ENCODE data around the gene ZMPSTE24. TPM values are rescaled to one million over a fixed set of nuclear protein-coding genes. Genes with fewer than 3 reads are reported as not detected.

ZMPSTE24 gene
- polyA plus RNA-seq, 2 of the 4 experiments (the other 2 are of a cell fraction): 44.3 to 61.3 TPM

- no peak for TF ChIP-seq CHD2 (IDR thresholded peaks at IDR 0.05; ENCODE audit: low read length, partially characterized antibody)
- Histone ChIP-seq H3K4me2 (no peak overlapping the region), H3K9me3 (no peaks in the 10 kb centered on the region), H3K4me3 (no peak overlapping the region), H3K4me1 (no peaks in the 10 kb centered on the region), H3K27ac (no peak overlapping the region)
- ChIA-PET CTCF (interaction anchor here (1.2 kb wide), 1 partner anchor 113 kb away, joined by 3 read pairs; no protein-coding TSS in a partner anchor), POLR2A (no interaction called here)
- no peak for DNase-seq (ENCODE audit: low read depth in 1 of 2, low spot score in 1 of 2)
- no peak for FAIRE-seq
- ATAC-seq: no peak
These were observed 7.3 kb downstream of the ZMPSTE24 start for GRCh38 chr1:40265298-40265697.

GRCh38 chr1:40265919-40266318, 7.9 kb downstream of the ZMPSTE24 start:
- Histone ChIP-seq H3K27ac (no peak overlapping the region), H3K4me3 (no peak overlapping the region), H3K9me3 (no peaks in the 10 kb centered on the region), H3K4me2 (no peak overlapping the region), H3K4me1 (no peaks in the 10 kb centered on the region)
- no peak for TF ChIP-seq POLR2AphosphoS2 (conservative IDR thresholded peaks at IDR 0.05; ENCODE audit: low read length)
- TF ChIP-seq FOSL2 (IDR thresholded peaks at IDR 0.05): no peak
- no peak for TF ChIP-seq FOSL2 (CRISPR knock-in tag; IDR thresholded peaks at IDR 0.05)
- TF ChIP-seq TFCP2L1 (CRISPR knock-in tag; IDR thresholded peaks at IDR 0.05): no peak
- no peak for TF ChIP-seq KDM1A (IDR thresholded peaks at IDR 0.05; ENCODE audit: low read depth)
- no peak for TF ChIP-seq NFE2L2 (conservative IDR thresholded peaks at IDR 0.05; ENCODE audit: low read length)
- TF ChIP-seq ESRRA (IDR thresholded peaks at IDR 0.05; ENCODE audit: borderline replicate concordance, low read length): no peak
- no peak for TF ChIP-seq USF2 (IDR thresholded peaks at IDR 0.05)
- TF ChIP-seq EHMT2 (IDR thresholded peaks at IDR 0.05; ENCODE audit: low read depth): no peak
- TF ChIP-seq, protein P1, sequence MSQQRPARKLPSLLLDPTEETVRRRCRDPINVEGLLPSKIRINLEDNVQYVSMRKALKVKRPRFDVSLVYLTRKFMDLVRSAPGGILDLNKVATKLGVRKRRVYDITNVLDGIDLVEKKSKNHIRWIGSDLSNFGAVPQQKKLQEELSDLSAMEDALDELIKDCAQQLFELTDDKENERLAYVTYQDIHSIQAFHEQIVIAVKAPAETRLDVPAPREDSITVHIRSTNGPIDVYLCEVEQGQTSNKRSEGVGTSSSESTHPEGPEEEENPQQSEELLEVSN (IDR thresholded peaks at IDR 0.05; ENCODE audit: borderline replicate concordance, low read depth): no peak
- TF ChIP-seq, protein P2, sequence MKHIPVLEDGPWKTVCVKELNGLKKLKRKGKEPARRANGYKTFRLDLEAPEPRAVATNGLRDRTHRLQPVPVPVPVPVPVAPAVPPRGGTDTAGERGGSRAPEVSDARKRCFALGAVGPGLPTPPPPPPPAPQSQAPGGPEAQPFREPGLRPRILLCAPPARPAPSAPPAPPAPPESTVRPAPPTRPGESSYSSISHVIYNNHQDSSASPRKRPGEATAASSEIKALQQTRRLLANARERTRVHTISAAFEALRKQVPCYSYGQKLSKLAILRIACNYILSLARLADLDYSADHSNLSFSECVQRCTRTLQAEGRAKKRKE (CRISPR knock-in tag; IDR thresholded peaks at IDR 0.05; ENCODE audit: low read depth): no peak
- TF ChIP-seq ZFP36 (IDR thresholded peaks at IDR 0.05; ENCODE audit: borderline replicate concordance, partially characterized antibody): no peak
- TF ChIP-seq MYC (IDR thresholded peaks at IDR 0.05; ENCODE audit: borderline replicate concordance, low read length): no peak
- no peak for TF ChIP-seq ZSCAN20 (CRISPR knock-in tag; IDR thresholded peaks at IDR 0.05)
- no peak for TF ChIP-seq SREBF2 (IDR thresholded peaks at IDR 0.05)
- TF ChIP-seq BCL3 (IDR thresholded peaks at IDR 0.05): no peak
- TF ChIP-seq RAD21 (conservative IDR thresholded peaks at IDR 0.05 in 1 of 2, IDR thresholded peaks at IDR 0.05 in 1 of 2): no peak
- TF ChIP-seq MAZ (IDR thresholded peaks at IDR 0.05; ENCODE audit: borderline replicate concordance, low read depth, low read length): no peak
- TF ChIP-seq ZNF302 (CRISPR knock-in tag; IDR thresholded peaks at IDR 0.05): no peak
- CTCF ChIA-PET: interaction anchor here (1.2 to 1.8 kb wide), 2 partner anchors 114 to 139 kb away, joined by 3 to 5 read pairs; no protein-coding TSS in a partner anchor
- POLR2A ChIA-PET: interaction anchor here (1.0 kb wide), 1 partner anchor 8 kb away, joined by 4 read pairs; the partner anchor contains the start of gene ZMPSTE24
- ATAC-seq (no peak), DNase-seq (ENCODE audit: low read depth in 1 of 2, low spot score in 1 of 2) (no peak), FAIRE-seq (no peak)

All from A549 (cell line).